CD4-positive, alpha-beta T cell (primary cell): ENCODE measurements around the gene TMEM176A. TPM values are rescaled to one million over a fixed set of nuclear protein-coding genes. Genes with fewer than 3 reads are reported as not detected.

Experiments used
- total RNA-seq, 174 experiments: library from RNA in 2 of 174; stranded (reverse) in 2 of 174; gene quantifications; one replicate each; pipeline ENCODE4 v1.2.3 and lab custom pipeline; 2021 to 2026

Gene TMEM176A
- total RNA-seq, 2 experiments from 2014 or later = not detected

Other genes starting within 250 kb of the TMEM176A start
- gene GIMAP4, start 233.4 kb upstream of the TMEM176A start, total RNA-seq = 10 to 100 TPM; 20.7 to 23.6 TPM
- 10 to 100 TPM; 14.3 to 14.9 TPM for gene GIMAP6, start 168.4 kb upstream of the TMEM176A start, total RNA-seq
- 10 to 100 TPM; 64.1 to 65.1 TPM for gene GIMAP2, start 115.1 kb upstream of the TMEM176A start, total RNA-seq
- 1 to 10 TPM; 8.0 to 8.1 TPM for gene GIMAP1, start 84.2 kb upstream of the TMEM176A start, total RNA-seq
- 10 to 100 TPM; 31.3 to 35.2 TPM for gene GIMAP5, start 63.4 kb upstream of the TMEM176A start, total RNA-seq
- not detected for gene TMEM176B, start 405 bp upstream of the TMEM176A start, total RNA-seq
- gene AOC1, start 51.7 kb downstream of the TMEM176A start, total RNA-seq = not detected
- gene KCNH2, start 177.6 kb downstream of the TMEM176A start, total RNA-seq = 1 to 10 TPM; 1.9 to 2.3 TPM
- gene NOS3, start 190.2 kb downstream of the TMEM176A start, total RNA-seq = 1 to 10 TPM; 3.9 to 7.1 TPM
- gene ATG9B, start 223.7 kb downstream of the TMEM176A start, total RNA-seq = 10 to 100 TPM; 16.8 to 17.1 TPM
- gene ABCB8, start 227.7 kb downstream of the TMEM176A start, total RNA-seq = 10 to 100 TPM; 57.0 to 62.2 TPM
- gene ASIC3, start 247.8 kb downstream of the TMEM176A start, total RNA-seq = 10 to 100 TPM; 13.8 to 15.2 TPM